Liver (tissue), 9 donors: ENCODE data around the gene CACNG4. TPM values are rescaled to one million over a fixed set of nuclear protein-coding genes. Genes with fewer than 3 reads are reported as not detected.

Experiments
- DNase-seq: peaks from one replicate; pipeline ENCODE4 v3.0.0-alpha.2; 2017; ENCODE audit warnings: low spot score
- H3K27ac ChIP-seq, 2 donors: one replicate each; pipeline ENCODE4 v1.7.0; 2013; ENCODE audit warnings: inconsistent platforms in 2 of 2, low read length in 2 of 2, control low read depth in 1 of 2, low read depth in 1 of 2, mild to moderate bottlenecking in 1 of 2
- H3K27me3 ChIP-seq, 4 donors: one replicate each; pipeline versions ENCODE4 v1.6.1 to v1.7.0; 2013; ENCODE audit warnings: low read length in 3 of 4, inconsistent platforms in 1 of 4, mild to moderate bottlenecking in 1 of 4, moderate library complexity in 1 of 4; ENCODE audit not compliant: control insufficient read depth in 4 of 4, insufficient read depth in 4 of 4
- H3K36me3 ChIP-seq, 4 donors: one replicate each; pipeline versions ENCODE4 v1.6.1 to v1.7.0; 2013; ENCODE audit warnings: low read length in 3 of 4, mild to moderate bottlenecking in 3 of 4, low read depth in 1 of 4, moderate library complexity in 1 of 4; ENCODE audit not compliant: control insufficient read depth in 4 of 4, insufficient read depth in 3 of 4
- H3K4me1 ChIP-seq, 4 donors: one replicate each; pipeline versions ENCODE4 v1.6.1 to v1.7.0; 2013; ENCODE audit warnings: low read length in 3 of 4, mild to moderate bottlenecking in 3 of 4, moderate library complexity in 1 of 4; ENCODE audit not compliant: control insufficient read depth in 4 of 4, insufficient read depth in 4 of 4
- H3K4me3 ChIP-seq, 3 donors: one replicate each; pipeline versions ENCODE4 v1.6.1 to v1.7.0; 2013; ENCODE audit warnings: low read length in 3 of 3, control low read depth in 1 of 3, low read depth in 1 of 3, mild to moderate bottlenecking in 1 of 3
- H3K9ac ChIP-seq, 2 donors: one replicate each; pipeline ENCODE4 v1.7.0; 2013; ENCODE audit warnings: low read length in 2 of 2, mild to moderate bottlenecking in 2 of 2, moderate library complexity in 2 of 2, control low read depth in 1 of 2, low read depth in 1 of 2
- H3K9me3 ChIP-seq, 4 donors: one replicate each; pipeline versions ENCODE4 v1.6.1 to v1.7.0; 2013; ENCODE audit warnings: low read length in 3 of 4; ENCODE audit not compliant: control insufficient read depth in 4 of 4
- EGR1 ChIP-seq, 2 donors: IDR thresholded peaks; 2 replicates each; pipeline ENCODE4 v1.6.1; 2016 to 2018; ENCODE audit warnings: antibody characterized with exemption in 2 of 2, low read depth in 2 of 2
- FOXA1 ChIP-seq: IDR thresholded peaks from 2 replicates; pipeline ENCODE4 v1.6.1; 2016; ENCODE audit warnings: antibody characterized with exemption
- FOXA2 ChIP-seq: IDR thresholded peaks from 2 replicates; pipeline ENCODE4 v1.6.1; 2016; ENCODE audit warnings: antibody characterized with exemption
- GABPA ChIP-seq, 2 donors: IDR thresholded peaks in 1 of 2; conservative IDR thresholded peaks in 1 of 2; 2 replicates each; pipeline ENCODE4 v1.6.1; 2016; ENCODE audit warnings: antibody characterized with exemption in 2 of 2, mild to moderate bottlenecking in 1 of 2, moderate library complexity in 1 of 2
- HNF4A ChIP-seq, 2 donors: conservative IDR thresholded peaks; 2 replicates each; pipeline ENCODE4 v1.6.1; 2016; ENCODE audit warnings: antibody characterized with exemption in 2 of 2, mild to moderate bottlenecking in 2 of 2
- HNF4G ChIP-seq: IDR thresholded peaks from 2 replicates; pipeline ENCODE4 v1.6.1; 2016; ENCODE audit warnings: antibody characterized with exemption
- JUND ChIP-seq, 2 donors: IDR thresholded peaks; 2 replicates each; pipeline ENCODE4 v1.6.1; 2016; ENCODE audit warnings: antibody characterized with exemption in 2 of 2
- NR2F2 ChIP-seq: IDR thresholded peaks from 2 replicates; pipeline ENCODE4 v1.6.1; 2016; ENCODE audit warnings: antibody characterized with exemption
- RAD21 ChIP-seq, 2 donors: IDR thresholded peaks; 2 replicates each; pipeline ENCODE4 v1.6.1; 2016; ENCODE audit warnings: antibody characterized with exemption in 2 of 2, mild to moderate bottlenecking in 2 of 2
- RXRA ChIP-seq, 2 donors: IDR thresholded peaks; 2 replicates each; pipeline ENCODE4 v1.6.1; 2017 to 2018; ENCODE audit warnings: antibody characterized with exemption in 2 of 2, mild to moderate bottlenecking in 1 of 2
- SP1 ChIP-seq: IDR thresholded peaks from 2 replicates; pipeline ENCODE4 v1.6.1; 2018; ENCODE audit warnings: antibody characterized with exemption, mild to moderate bottlenecking
- TAF1 ChIP-seq: conservative IDR thresholded peaks from 2 replicates; pipeline ENCODE4 v1.6.1; 2016; ENCODE audit warnings: antibody characterized with exemption, mild to moderate bottlenecking
- YY1 ChIP-seq: IDR thresholded peaks from 2 replicates; pipeline ENCODE4 v1.6.1; 2016; ENCODE audit warnings: antibody characterized with exemption, mild to moderate bottlenecking
- WGBS: extraction: QIAGEN DNeasy Blood & Tissue Kit; methylation state at CpG from one replicate; pipeline ENCODE4 v1.1.7; 2013; 5-methylcytosine and 5-hydroxymethylcytosine counted together
- polyA plus RNA-seq, 2 donors: library from polyadenylated mRNA; stranded (reverse) in 1 of 2; unstranded in 1 of 2; fragments of 200-250 nt in 1 of 2; fragments of >200 nt in 1 of 2; fragmentation: Nextera tagmentation in 1 of 2; extraction: Ambion mirVana in 1 of 2; gene quantifications; one replicate each; pipeline versions ENCODE4 v1.2.1 to v1.2.3, GENCODE V29; 2013 to 2015
- total RNA-seq, 2 donors: library from RNA; depleted of rRNA; stranded (reverse); fragments of >200 nt; gene quantifications; one replicate each; pipeline ENCODE4 v1.2.3, GENCODE V29; 2014
- TF ChIP-seq, protein P1 (sequence below): IDR thresholded peaks from 2 replicates; pipeline ENCODE4 v1.6.1; 2016; ENCODE audit warnings: antibody characterized with exemption
- TF ChIP-seq, protein P2 (sequence below): fragments of 150-350 bp; IDR thresholded peaks from 2 replicates; pipeline ENCODE4 v1.5.1; 2017; ENCODE audit warnings: improper control_type of control experiment, low read depth, low read length; ENCODE audit not compliant: missing input control
- TF ChIP-seq, protein P3 (sequence below): IDR thresholded peaks from 2 replicates; pipeline ENCODE4 v1.6.1; 2016; ENCODE audit warnings: antibody characterized with exemption
- TF ChIP-seq, protein P4 (sequence below): IDR thresholded peaks from 2 replicates; pipeline ENCODE4 v1.6.1; 2016; ENCODE audit warnings: antibody characterized with exemption, mild to moderate bottlenecking
- TF ChIP-seq, protein P5 (sequence below): IDR thresholded peaks from 2 replicates; pipeline ENCODE4 v1.6.1; 2016; ENCODE audit warnings: antibody characterized with exemption
- donor health status: healthy.
- donor health status: healthy.
- donor health status: healthy.
- donor health status: healthy.
- donor health status: healthy.

Gene CACNG4
- total and polyA plus RNA-seq, 4 donors: 0.02 to 0.09 (median 0.08) TPM; not detected in 1

DNA sequence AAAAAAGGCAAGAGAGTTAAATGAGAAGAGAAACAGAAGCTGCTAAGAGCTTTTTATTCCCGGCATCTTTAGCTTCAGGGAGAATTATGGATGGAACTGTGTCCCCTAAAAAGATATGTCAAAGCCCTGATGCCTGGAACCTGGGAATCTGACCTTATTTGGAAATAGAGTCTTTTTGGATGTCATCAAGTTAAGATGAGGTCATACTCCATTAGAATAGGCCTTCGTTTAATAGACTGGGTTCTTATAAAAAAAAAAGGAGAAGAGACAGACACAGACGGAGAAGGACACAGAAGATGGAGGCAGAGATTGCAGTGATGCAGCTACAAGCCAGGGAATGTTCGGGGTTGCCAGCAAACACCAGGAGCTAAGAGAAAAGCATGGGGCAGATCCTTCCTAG, 24.6 kb downstream of the CACNG4 start:
- H3K4me3 ChIP-seq: no peak overlapping the region
- H3K9me3 ChIP-seq: no peaks in the 10 kb centered on the region
- WGBS: 79% methylated on average over 4 of the region's 4 CpGs
- H3K9ac ChIP-seq: no peak overlapping the region
- peaks cover 0 to 3% (median 0%) of the 10 kb centered on the region in 4 donors for H3K27me3 ChIP-seq
- TF ChIP-seq, protein P1, sequence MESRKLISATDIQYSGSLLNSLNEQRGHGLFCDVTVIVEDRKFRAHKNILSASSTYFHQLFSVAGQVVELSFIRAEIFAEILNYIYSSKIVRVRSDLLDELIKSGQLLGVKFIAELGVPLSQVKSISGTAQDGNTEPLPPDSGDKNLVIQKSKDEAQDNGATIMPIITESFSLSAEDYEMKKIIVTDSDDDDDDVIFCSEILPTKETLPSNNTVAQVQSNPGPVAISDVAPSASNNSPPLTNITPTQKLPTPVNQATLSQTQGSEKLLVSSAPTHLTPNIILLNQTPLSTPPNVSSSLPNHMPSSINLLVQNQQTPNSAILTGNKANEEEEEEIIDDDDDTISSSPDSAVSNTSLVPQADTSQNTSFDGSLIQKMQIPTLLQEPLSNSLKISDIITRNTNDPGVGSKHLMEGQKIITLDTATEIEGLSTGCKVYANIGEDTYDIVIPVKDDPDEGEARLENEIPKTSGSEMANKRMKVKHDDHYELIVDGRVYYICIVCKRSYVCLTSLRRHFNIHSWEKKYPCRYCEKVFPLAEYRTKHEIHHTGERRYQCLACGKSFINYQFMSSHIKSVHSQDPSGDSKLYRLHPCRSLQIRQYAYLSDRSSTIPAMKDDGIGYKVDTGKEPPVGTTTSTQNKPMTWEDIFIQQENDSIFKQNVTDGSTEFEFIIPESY: no peak
- no peak for TF ChIP-seq HNF4G
- no peak for TF ChIP-seq RXRA (IDR thresholded peaks at IDR 0.05)
- no peak for TF ChIP-seq HNF4A (conservative IDR thresholded peaks at IDR 0.05)
- no peak for TF ChIP-seq FOXA1
- no peak for TF ChIP-seq NR2F2
- TF ChIP-seq, protein P2, sequence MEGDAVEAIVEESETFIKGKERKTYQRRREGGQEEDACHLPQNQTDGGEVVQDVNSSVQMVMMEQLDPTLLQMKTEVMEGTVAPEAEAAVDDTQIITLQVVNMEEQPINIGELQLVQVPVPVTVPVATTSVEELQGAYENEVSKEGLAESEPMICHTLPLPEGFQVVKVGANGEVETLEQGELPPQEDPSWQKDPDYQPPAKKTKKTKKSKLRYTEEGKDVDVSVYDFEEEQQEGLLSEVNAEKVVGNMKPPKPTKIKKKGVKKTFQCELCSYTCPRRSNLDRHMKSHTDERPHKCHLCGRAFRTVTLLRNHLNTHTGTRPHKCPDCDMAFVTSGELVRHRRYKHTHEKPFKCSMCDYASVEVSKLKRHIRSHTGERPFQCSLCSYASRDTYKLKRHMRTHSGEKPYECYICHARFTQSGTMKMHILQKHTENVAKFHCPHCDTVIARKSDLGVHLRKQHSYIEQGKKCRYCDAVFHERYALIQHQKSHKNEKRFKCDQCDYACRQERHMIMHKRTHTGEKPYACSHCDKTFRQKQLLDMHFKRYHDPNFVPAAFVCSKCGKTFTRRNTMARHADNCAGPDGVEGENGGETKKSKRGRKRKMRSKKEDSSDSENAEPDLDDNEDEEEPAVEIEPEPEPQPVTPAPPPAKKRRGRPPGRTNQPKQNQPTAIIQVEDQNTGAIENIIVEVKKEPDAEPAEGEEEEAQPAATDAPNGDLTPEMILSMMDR: no peak
- no peak for TF ChIP-seq TAF1
- no peak for TF ChIP-seq EGR1 (IDR thresholded peaks at IDR 0.05; ENCODE audit: low read depth in 2 of 2)
- TF ChIP-seq, protein P3, sequence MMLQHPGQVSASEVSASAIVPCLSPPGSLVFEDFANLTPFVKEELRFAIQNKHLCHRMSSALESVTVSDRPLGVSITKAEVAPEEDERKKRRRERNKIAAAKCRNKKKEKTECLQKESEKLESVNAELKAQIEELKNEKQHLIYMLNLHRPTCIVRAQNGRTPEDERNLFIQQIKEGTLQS: no peak
- TF ChIP-seq, protein P4, sequence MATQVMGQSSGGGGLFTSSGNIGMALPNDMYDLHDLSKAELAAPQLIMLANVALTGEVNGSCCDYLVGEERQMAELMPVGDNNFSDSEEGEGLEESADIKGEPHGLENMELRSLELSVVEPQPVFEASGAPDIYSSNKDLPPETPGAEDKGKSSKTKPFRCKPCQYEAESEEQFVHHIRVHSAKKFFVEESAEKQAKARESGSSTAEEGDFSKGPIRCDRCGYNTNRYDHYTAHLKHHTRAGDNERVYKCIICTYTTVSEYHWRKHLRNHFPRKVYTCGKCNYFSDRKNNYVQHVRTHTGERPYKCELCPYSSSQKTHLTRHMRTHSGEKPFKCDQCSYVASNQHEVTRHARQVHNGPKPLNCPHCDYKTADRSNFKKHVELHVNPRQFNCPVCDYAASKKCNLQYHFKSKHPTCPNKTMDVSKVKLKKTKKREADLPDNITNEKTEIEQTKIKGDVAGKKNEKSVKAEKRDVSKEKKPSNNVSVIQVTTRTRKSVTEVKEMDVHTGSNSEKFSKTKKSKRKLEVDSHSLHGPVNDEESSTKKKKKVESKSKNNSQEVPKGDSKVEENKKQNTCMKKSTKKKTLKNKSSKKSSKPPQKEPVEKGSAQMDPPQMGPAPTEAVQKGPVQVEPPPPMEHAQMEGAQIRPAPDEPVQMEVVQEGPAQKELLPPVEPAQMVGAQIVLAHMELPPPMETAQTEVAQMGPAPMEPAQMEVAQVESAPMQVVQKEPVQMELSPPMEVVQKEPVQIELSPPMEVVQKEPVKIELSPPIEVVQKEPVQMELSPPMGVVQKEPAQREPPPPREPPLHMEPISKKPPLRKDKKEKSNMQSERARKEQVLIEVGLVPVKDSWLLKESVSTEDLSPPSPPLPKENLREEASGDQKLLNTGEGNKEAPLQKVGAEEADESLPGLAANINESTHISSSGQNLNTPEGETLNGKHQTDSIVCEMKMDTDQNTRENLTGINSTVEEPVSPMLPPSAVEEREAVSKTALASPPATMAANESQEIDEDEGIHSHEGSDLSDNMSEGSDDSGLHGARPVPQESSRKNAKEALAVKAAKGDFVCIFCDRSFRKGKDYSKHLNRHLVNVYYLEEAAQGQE: no peak
- no peak for TF ChIP-seq FOXA2
- TF ChIP-seq, protein P5, sequence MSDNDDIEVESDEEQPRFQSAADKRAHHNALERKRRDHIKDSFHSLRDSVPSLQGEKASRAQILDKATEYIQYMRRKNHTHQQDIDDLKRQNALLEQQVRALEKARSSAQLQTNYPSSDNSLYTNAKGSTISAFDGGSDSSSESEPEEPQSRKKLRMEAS: no peak
- no peak for TF ChIP-seq RAD21 (IDR thresholded peaks at IDR 0.05)
- TF ChIP-seq JUND (IDR thresholded peaks at IDR 0.05): no peak
- no peak for TF ChIP-seq GABPA (IDR thresholded peaks at IDR 0.05 in 1 of 2, conservative IDR thresholded peaks at IDR 0.05 in 1 of 2)
- TF ChIP-seq YY1: no peak
- TF ChIP-seq SP1: no peak
- no peaks in the 10 kb centered on the region for H3K36me3 ChIP-seq
- no peaks in the 10 kb centered on the region for H3K4me1 ChIP-seq
- no peak for DNase-seq
- no peak overlapping the region for H3K27ac ChIP-seq
